Hepatocyte (in vitro differentiated cells): ENCODE results near the gene C4orf50.

Source experiments
- CTCF ChIP-seq: fragments of 200-600 bp; sonication (generic); IDR thresholded peaks from 2 replicates; pipeline ENCODE4 v1.5.1; 2016; ENCODE audit warnings: antibody characterized with exemption, mild to moderate bottlenecking; ENCODE audit not compliant: poor library complexity
- EZH2 ChIP-seq: fragments of 200-600 bp; sonication (generic); IDR thresholded peaks from 2 replicates; pipeline ENCODE4 v1.6.1; 2016; ENCODE audit warnings: antibody characterized with exemption, mild to moderate bottlenecking, borderline replicate concordance
- EZH2phosphoT487 ChIP-seq: fragments of 200-600 bp; sonication (generic); IDR thresholded peaks from one replicate; pipeline ENCODE4 v1.6.1; 2018; ENCODE audit warnings: antibody characterized with exemption, mild to moderate bottlenecking, low read depth, moderate library complexity; ENCODE audit not compliant: unreplicated experiment, severe bottlenecking

GRCh38 chr4:5919044-5919443, 99.2 kb downstream of the C4orf50 start:
- TF ChIP-seq CTCF (no peak), EZH2 (no peak), EZH2phosphoT487 (no peak)
